HG02852 (cell line): ENCODE results near the gene CDC40.
"Not testable (repeated sequence)": the region's sequence is repeated elsewhere in the genome, so short reads cannot be mapped to it uniquely, and the experiment has no call there.

Source experiments
- ATAC-seq: cut with Tn5 transposase; IDR thresholded peaks from one replicate; pipeline ENCODE4 v1.9.1; 2021; ENCODE audit warnings: mild to moderate bottlenecking, moderate library complexity; ENCODE audit not compliant: unreplicated experiment

Gene CDC40

DNA sequence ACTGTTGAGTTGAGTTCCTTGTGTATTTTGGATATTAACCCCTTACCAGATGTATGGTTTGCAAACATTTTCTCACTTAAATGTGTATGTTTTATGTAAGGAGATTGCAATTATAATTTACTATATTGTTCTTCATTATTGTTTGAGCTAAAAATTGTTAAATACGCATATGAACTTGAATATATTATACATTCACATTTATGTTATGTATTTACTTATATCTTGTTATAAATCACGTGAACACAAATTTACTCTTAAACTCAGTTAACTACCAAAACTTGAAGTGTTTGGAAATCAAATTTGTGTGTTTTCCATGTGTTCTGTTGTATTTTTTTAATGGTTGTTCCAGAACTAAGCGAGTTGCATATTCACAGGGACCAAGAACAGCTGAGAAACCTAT, 18.3 kb downstream of the CDC40 start:
- ATAC-seq: no peak

DNA sequence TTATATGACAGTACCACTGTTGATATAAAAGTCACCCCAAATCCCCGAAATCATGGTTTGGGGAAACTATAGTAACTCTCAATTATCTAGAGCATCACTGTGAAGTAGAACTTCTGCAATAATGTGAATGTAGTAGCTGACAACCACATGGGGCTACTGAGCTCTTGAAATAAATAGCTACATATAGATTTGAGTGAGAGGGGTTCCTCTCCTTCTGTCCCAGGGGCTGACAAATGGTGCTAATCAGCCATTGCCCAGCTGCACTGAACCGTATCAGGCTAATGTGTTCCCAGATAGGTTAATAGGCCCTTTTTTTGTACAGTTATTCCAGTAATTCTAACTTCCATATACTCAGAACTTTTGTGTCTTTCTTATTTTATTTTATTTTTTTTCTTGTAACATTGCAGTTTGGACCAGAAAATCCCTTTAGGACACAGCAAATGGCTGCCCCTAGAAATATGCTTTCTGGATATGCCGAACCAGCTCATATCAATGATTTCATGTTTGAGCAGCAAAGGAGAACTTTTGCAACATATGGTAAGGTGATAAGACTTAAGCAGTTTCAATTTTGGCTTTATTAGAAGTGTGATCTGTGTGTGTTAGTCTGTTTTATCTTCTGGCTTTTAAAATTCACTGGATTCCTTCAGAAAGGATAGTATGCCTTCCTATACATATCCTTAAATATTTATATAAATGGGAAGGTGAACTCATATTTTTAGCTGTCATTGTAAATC, 21.1 kb downstream of the CDC40 start:
- no peak for ATAC-seq

DNA sequence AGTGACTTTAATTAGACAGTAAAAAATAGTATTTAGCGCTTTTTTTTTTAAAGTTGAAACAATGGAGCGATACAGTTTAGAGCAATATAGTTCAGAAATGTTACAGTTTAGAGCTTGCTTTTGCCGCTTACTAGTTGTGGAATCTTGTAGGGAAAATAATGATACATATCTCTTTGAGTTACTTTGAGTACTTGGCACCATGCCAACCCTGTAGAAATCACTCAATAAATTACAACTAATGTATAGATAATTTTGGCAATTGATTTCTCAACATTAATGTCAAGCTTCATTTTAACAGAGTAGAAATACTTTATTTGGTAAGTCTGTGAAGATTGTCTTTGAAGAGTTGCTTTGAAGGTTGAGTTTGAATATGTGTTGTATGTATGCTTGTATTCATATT, 27.4 kb downstream of the CDC40 start:
- ATAC-seq: no peak

DNA sequence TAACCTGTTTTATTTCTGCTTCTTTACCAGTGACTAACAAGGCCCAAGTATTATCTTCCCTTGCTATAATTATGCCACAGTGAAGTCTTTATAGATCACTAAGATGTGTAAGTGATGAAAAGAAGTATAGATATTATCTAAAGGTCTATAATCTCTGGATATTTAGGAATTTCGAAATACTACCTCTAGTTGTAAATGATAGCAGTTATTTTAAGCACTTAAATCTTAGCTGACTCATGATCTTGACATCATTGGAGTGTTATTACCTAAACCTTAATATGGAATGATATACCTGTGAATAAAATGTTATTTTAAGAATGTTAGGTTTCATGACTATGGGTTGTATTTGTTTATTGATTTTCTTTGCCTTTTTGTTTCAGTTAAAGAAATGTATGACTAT, 31.5 kb downstream of the CDC40 start:
- no peak for ATAC-seq

DNA sequence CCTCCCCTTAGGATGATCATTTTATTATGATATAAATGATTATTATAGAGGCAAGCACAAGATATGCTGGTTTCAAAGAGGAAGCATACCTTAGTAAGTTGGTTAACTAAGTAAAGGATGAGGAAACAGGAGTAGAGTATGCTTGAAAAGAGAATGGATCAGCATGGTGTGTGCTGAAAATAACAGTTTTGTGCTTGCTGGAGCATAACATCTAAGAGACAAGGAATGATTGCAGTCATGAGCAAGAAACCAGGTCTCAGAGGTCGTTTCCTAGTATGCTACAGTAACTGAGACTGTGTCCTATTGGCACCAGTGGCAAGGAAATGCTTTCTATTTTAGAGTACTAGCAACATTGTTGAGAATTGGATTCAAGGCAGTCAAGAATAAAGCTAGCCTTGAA, 34.1 kb downstream of the CDC40 start:
- ATAC-seq: no peak

DNA sequence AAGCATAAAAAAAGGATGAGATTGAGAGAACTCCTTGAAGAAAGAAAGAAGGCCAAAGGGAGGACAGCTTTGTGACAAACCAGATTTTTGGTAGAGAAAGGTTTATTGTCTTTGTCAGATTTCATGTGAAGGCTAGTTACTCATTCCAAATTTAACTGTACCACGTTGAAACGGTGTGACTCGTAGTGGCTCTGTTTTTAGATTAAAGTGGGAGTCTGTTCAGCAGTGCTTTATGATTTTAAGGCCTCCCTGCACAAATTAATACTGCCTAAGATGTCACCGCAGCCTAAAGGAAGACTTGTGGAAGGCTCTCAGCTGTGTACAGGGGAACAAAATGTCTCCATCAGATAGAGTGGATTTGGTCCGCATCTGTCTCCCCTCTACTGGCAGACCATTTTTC, 35.9 kb downstream of the CDC40 start:
- no peak for ATAC-seq

DNA sequence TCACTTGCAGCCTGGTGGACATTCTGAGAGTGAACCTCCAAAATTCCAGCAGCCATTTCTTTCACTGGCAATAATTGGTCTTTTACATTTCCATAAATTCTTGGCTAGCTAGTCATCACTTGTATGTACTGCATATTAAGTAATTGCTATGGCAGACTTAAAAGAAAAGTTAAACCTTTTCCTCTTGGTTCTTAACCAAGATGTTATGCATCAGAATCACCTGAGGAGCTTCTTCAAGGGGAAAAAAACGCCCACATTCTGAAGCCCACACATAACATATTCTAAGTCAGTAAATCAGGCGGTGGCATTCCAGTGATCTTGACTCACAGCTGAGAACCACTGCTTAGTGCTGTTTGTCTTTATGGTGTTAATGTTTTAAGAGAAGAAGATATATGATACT, 37.0 kb downstream of the CDC40 start:
- ATAC-seq: no peak

DNA sequence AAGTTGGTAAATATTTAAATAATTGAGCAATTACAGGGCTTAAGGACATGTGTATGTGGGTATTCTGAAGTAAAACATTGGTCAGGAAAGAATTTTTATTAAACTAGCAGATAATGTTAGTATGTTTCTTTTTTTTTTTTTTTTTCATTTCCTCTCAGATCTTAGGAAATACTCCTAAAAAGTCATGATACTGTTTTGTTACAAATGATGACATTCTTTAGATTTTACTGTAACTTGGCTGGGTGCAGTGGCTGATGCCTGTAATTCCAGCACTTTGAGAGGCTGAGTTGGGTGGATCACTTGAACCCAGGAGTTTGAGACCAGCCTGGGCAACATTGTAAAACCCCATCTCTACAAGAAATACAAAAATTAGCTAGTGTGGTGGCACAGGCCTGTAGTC, 41.5 kb downstream of the CDC40 start:
- ATAC-seq: no peak

DNA sequence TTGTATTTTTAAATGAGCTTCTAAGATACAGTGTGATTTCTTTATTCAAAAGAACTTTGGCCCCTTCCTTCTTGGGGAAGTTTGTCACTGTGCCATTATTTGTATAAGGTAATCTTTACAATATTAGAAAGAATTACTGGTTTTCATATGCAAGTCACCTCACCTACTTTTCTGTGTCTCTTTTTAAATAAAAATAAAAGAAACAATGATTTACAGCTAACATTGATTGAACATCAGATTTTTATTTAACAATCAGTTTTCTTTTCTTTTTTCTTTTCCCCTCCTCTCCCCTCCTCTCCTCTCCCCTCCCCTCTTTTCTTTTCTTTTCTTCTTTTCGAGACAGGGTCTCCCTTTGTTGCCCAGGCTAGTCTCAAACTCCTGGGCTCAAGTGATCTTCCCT, 46.0 kb downstream of the CDC40 start:
- ATAC-seq: no peak

DNA sequence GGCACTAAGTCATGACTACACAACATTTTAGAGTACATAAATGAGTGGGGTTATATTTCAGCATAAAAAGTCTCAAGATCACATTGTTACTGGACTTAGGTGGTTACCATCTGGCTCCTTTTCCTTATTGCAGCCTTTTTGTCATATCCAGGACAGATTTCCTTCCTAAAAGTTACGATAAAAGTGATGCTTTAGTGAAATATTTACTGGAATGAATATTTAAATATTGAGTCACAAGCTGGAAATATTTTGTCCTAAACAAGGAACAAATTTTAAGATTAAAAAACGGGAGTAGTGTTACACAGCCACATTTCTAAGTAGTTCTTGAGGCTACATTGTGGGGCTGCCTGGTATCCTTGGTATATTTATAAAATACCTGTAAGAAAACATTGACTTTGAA, 52.2 kb downstream of the CDC40 start:
- ATAC-seq: no peak

DNA sequence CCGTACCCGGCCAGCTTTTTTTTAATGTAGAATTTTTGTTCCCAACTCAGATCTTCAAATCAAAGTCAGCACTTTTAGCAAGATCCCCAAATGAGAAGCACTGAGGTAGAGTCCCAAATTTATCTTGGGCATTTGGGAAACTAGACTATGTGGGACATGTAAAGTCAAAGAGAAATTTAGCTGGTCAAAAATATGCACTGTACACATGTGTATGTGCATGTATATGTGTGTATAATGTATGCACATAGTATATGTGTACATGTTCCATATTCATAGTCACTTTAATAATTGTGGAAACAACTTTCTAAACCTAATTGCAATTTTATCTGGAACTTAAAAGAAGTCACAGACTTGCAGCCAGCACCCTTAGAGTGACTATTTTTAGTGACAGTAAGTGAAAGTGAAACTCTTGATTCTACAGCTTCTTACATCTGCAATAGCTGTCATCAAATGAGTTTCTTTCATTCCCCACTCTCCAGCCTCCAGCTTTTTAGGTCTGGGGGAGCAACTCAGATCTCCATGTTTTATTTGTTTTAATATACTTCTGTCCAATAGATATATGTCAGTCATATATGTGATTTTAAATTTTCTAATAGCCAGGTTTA, 53.6 kb downstream of the CDC40 start:
- peak; percentile 99 for ATAC-seq

DNA sequence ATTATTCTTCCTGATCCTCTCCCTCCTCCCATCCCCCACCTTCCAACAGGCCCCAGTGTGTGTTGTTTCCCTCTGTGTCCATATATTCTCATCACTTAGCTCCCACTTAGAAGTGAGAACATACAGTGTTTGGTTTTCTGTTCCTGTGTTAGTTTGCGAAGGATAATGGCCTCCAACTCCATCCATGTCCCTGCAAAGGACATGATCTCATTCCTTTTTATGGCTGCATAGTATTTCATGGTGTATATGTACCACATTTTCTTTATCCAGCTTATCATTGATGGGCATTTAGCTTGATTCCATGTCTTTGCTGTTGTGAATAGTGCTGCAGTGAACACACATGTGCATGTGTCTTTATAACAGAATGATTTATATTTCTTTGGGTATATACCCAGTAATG, 55.8 kb downstream of the CDC40 start:
- ATAC-seq: not testable (repeated sequence)

DNA sequence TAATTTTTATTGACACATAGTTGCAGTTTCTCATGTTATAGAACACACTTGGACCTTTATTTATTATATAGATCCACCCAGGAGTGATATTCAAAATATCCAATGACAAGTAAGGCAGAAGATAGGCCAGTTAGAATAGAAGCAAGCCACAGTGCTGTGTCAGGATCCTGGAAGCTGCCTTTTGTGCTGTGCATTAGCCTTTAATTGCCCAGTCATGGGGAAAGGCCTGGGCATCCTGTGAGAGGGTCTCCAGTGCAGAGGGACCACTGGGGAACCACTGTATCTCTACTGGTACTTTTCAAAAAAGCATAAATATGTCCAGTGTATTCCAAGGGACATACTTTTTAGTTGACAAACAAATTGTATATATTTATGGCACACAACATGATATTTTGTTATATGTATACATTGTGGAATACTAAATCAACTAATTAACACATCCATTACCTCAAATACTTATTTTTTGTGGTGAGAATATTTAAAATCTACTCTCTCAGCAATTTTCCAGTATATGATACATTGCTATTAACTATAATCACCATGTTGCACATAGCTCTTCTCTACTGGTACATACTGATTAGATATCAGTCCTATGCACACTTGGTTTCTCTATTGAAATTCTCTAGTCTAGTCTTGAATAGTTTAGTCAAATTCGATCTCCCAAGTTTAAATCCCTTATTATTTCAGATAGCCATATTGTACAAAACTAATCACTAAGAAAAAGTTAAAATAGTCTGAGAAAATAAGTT, 59.5 kb downstream of the CDC40 start:
- ATAC-seq: no peak

DNA sequence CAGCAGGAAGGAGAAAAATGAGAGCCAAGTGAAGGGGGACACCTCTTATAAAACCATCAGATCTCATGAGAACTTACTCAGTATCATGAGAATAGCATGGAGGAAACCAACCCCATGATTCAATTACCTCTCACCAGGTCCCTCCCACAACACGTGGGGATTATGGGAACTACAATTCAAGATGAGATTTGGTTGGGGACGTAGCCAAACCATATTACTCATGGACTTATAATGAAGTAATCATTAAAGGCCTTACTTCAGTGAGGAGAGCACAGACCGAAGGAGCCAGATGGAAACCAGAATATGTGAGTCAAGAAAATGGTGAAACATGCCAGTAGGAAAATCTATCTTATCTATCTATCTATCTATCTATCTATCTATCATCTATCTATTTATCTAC, 64.4 kb downstream of the CDC40 start:
- ATAC-seq: not testable (repeated sequence)

DNA sequence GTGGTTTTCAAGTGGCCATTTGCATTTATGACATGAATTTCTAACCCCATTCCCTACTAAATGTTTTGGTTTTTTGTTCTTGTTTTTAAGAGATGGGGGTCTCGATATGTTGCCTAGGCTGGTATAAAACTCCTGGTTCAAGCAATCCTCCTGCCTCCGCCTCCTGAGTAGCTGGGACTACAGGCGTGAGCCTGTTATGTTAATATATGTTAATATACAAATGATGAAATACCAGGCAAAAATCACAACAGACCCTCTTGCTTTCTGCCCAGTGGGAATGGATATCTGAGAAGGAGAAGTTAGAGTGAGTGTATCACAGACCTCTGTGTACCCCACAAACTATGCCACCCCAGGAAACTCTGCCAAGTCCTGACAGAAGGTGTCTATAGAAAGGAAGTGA, 66.2 kb downstream of the CDC40 start:
- ATAC-seq: no peak

DNA sequence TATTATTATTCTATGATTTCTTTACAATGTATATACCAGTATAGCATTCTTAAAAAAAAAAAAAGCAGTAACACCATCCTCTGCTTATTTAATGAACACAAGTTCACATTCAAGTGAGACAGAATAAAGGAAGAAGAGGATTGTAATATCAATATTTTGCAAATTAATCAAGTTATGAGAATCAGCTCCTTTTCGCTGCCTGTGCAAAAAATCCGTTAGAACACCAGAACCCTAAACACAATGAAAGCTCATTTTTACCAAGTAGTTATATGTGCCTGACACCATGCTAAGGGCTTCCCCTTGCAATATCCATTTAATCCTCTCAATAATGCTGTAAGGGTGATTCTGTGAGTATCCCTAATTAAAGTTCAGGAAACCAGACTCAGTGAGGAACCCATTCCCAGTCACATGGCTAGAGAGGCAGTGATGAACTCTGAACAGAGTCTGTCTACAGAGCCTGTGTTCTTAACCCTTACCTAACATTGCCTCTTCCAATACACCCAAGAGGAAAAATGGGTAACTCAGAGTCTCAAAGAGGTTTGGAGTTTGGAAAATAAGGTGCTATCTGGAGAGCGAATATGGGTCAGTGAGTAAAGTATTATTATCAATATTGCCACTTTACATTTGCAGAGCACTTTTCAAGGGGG, 66.8 kb downstream of the CDC40 start:
- no peak for ATAC-seq

DNA sequence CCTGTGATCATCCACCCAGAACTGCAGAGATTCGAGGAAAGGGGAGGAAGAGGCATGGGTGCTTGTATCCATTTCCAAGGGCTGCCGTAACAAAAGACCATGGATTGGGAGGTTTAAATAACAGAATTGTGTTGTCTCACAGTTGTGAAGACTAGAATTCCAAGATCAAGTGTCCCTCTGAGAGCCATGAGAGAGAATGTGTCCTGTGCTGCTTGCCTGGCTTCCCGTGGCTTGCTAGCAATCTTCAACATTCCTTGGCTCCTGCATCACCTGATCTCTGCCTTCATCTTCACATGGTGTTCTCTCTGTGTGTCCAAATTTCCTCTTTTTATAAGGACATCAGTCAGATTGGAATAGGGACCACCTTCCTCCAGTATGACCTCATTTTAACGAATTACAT, 69.8 kb downstream of the CDC40 start:
- ATAC-seq: no peak

DNA sequence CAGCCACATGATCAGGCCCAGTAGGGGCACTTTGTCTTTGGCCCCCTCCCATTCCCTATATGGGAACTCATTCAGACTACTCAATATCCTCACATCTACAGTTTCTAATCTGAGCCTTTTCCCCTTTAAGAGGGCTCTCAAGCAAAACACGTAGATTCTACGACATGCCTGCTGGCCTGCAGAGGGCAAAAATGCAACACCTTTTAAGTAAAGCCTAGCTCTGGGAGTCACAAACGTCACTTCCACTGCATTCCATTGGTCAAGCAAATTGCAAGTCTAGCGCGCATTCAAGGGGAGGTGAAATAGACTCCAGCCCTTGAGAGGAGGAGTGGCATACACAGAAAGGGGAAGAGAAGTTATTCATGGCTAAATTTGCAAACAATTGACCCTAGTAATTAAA, 70.6 kb downstream of the CDC40 start:
- ATAC-seq: no peak

DNA sequence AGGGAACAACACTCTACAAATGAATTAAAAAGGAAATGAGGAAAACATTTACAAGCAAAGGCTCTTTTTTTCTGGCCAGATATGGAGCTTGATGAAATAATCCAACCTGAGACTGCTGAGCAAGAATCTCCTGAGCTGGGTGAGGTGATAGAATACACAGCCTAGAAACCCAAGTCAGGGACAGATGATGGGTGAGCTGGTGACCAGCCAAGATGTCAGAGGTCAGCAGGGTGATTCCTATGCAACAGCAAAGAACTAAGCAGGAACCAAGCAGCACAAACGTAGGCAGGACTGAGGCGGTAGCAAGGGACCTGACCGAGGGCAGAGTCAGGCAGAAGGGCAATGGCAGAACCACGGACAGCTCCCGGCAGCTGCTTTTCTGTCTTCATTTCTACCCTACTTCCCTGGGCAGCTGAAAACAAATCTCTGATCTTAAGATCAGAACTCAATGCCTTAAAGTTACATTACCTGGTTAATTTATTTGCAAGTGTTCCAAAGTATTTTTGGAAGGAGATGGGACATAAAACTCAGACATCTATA, 75.1 kb downstream of the CDC40 start:
- ATAC-seq: no peak

DNA sequence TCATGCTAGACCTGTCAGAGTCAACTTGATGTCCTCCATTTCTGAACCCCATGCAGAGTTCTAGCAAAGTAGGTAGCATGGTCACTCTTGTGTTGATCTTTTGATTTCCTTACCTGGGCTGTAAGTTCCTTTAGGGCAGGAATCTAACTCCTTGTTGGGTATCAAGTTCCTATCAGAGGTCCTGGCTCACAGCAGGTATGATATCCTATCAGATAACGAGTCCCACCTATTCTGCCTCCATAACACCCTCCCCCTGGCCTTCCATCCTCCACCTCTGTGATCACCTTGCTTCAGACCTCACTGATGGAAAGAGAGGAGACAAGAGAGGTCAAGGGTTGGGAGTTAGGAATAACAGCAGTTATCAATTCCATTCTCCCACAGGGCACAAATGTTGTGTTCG, 76.1 kb downstream of the CDC40 start:
- no peak for ATAC-seq

DNA sequence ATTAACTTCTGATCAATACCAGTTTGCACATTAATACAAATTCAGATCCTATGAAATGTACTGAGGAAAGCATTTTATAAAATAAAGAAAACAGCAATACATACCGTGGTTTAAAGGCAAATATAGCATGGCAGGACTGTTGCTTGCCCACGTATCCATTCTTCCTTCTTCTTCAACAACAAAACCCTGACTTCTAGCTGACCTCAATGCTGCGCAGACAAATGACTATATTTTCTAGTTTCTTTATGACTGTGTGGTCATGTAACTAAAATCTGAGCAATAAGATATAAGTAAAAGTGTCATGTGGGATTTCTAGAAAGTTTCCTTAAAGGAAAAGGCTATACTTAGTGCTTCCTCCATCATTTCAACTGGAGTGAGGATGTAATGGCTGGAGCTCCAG, 85.0 kb downstream of the CDC40 start:
- ATAC-seq: no peak

DNA sequence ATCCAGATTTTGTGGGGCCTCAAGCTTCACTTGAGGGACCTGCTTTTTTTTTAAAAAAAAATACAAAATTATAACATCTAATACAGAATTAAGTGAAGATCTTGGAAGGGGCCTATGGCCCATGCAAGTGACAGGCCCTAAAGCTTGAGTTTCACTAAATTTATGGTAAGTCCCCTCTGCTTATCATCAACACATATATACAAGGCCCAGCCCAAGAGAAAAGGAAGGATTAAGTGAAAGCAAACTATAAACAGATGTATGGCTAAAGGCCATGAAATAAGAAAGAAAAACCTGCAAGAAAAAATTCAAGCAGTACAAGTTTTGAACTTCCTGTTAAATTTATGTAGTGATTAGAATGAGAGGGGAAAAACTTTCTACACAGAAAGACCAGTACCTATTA, 86.8 kb downstream of the CDC40 start:
- no peak for ATAC-seq
